Activated T-cell treated with anti-CD3 and anti-CD28 coated beads, Interleukin-2, amount 50 U/mL, for 72 hours (primary cell): ENCODE results near the gene CPNE8. TPM values are rescaled to one million over a fixed set of nuclear protein-coding genes. Genes with fewer than 3 reads are reported as not detected.

Experiments
- ATAC-seq, 2 donors: fragments of 150-1000 bp; cut with Tn5 transposase; replicated peaks in 1 of 2; 2 replicates each; pipeline ENCODE4 v1.10.0; 2021; ENCODE audit warnings: moderate library complexity in 2 of 2, mild to moderate bottlenecking in 1 of 2
- DNase-seq, 2 donors: peaks; one replicate each; pipeline ENCODE4 v3.0.0; 2021 to 2022; ENCODE audit warnings: mixed read lengths in 1 of 2
- H3K27ac Mint-ChIP-seq: one replicate; pipeline ENCODE4 v1.8.0; 2022; ENCODE audit warnings: mild to moderate bottlenecking, moderate library complexity, mixed read lengths
- H3K27me3 Mint-ChIP-seq: one replicate; pipeline ENCODE4 v1.8.0; 2022; ENCODE audit warnings: low read depth, mixed read lengths
- H3K36me3 Mint-ChIP-seq, 2 donors: one replicate each; pipeline ENCODE4 v1.8.0; 2022; ENCODE audit warnings: mixed read lengths in 2 of 2, mild to moderate bottlenecking in 1 of 2; ENCODE audit not compliant: insufficient read depth in 2 of 2
- H3K4me1 Mint-ChIP-seq: one replicate; pipeline ENCODE4 v1.8.0; 2022; ENCODE audit warnings: low read depth, mixed read lengths
- H3K4me3 Mint-ChIP-seq, 2 donors: one replicate each; pipeline ENCODE4 v1.8.0; 2022; ENCODE audit warnings: mild to moderate bottlenecking in 2 of 2, mixed read lengths in 2 of 2, moderate library complexity in 2 of 2
- H3K9me3 Mint-ChIP-seq, 2 donors: one replicate each; pipeline ENCODE4 v1.8.0; 2022; ENCODE audit warnings: mixed read lengths in 2 of 2
- total RNA-seq, 2 donors: library from RNA; stranded (reverse); gene quantifications; one replicate each; pipeline ENCODE4 v1.2.3, GENCODE V29; 2022

The CPNE8 gene
- total RNA-seq, 2 donors from 2014 or later, result 3.1 to 3.5 TPM

- ATAC-seq (no peak), DNase-seq (no peak)
- H3K9me3 Mint-ChIP-seq, result no peaks in the 10 kb centered on the region
- H3K36me3 Mint-ChIP-seq, result no peaks in the 10 kb centered on the region
- no peak overlapping the region for H3K4me3 Mint-ChIP-seq
- no peak overlapping the region for H3K27ac Mint-ChIP-seq
- no peaks in the 10 kb centered on the region for H3K27me3 Mint-ChIP-seq
- peaks cover 9% of the 10 kb centered on the region for H3K4me1 Mint-ChIP-seq
Observed at GRCh38 chr12:38889297-38889815, 16.0 kb downstream of the CPNE8 start.

GRCh38 chr12:38887770-38888169 is 17.6 kb downstream of the CPNE8 start:
- Mint-ChIP-seq H3K36me3 (no peaks in the 10 kb centered on the region), H3K4me1 (peaks cover 9% of the 10 kb centered on the region), H3K4me3 (no peak overlapping the region), H3K27ac (no peak overlapping the region), H3K9me3 (no peaks in the 10 kb centered on the region), H3K27me3 (no peaks in the 10 kb centered on the region)
- ATAC-seq (no peak), DNase-seq (no peak)

- Mint-ChIP-seq H3K27me3 (no peaks in the 10 kb centered on the region), H3K36me3 (no peaks in the 10 kb centered on the region), H3K9me3 (no peaks in the 10 kb centered on the region), H3K4me1 (peaks cover 3% of the 10 kb centered on the region), H3K27ac (no peak overlapping the region), H3K4me3 (no peak overlapping the region)
- ATAC-seq (no peak), DNase-seq (no peak)
Observed at GRCh38 chr12:38886931-38887330, 18.5 kb downstream of the CPNE8 start.

- no peaks in the 10 kb centered on the region for H3K36me3 Mint-ChIP-seq
- no peaks in the 10 kb centered on the region for H3K4me1 Mint-ChIP-seq
- no peaks in the 10 kb centered on the region for H3K9me3 Mint-ChIP-seq
- no peak overlapping the region for H3K4me3 Mint-ChIP-seq
- peak overlapping the region; percentile 24 for H3K27ac Mint-ChIP-seq
- H3K27me3 Mint-ChIP-seq, result no peaks in the 10 kb centered on the region
- DNase-seq (peak; percentile 6 to 25), ATAC-seq (peak in 1 of 2 donors; percentile 43)
Observed at GRCh38 chr12:38886064-38886463, 19.3 kb downstream of the CPNE8 start.

GRCh38 chr12:38884666-38885065 is 20.7 kb downstream of the CPNE8 start:
- no peaks in the 10 kb centered on the region for H3K9me3 Mint-ChIP-seq
- H3K36me3 Mint-ChIP-seq, result no peaks in the 10 kb centered on the region
- H3K27me3 Mint-ChIP-seq, result no peaks in the 10 kb centered on the region
- no peak overlapping the region for H3K27ac Mint-ChIP-seq
- no peak overlapping the region for H3K4me3 Mint-ChIP-seq
- no peaks in the 10 kb centered on the region for H3K4me1 Mint-ChIP-seq
- no peak for ATAC-seq
- DNase-seq, result no peak

GRCh38 chr12:38883629-38884134 is 21.7 kb downstream of the CPNE8 start:
- no peak for ATAC-seq
- no peak for DNase-seq
- H3K4me1 Mint-ChIP-seq, result no peaks in the 10 kb centered on the region
- H3K9me3 Mint-ChIP-seq, result no peaks in the 10 kb centered on the region
- H3K4me3 Mint-ChIP-seq, result no peak overlapping the region
- no peak overlapping the region for H3K27ac Mint-ChIP-seq
- H3K36me3 Mint-ChIP-seq, result no peaks in the 10 kb centered on the region
- no peaks in the 10 kb centered on the region for H3K27me3 Mint-ChIP-seq

GRCh38 chr12:38880288-38880687 is 25.1 kb downstream of the CPNE8 start:
- H3K36me3 Mint-ChIP-seq, result no peaks in the 10 kb centered on the region
- ATAC-seq (no peak), DNase-seq (no peak)
- peaks cover 0 to 1% of the 10 kb centered on the region in 2 donors for H3K9me3 Mint-ChIP-seq
- no peaks in the 10 kb centered on the region for H3K4me1 Mint-ChIP-seq
- no peaks in the 10 kb centered on the region for H3K27me3 Mint-ChIP-seq
- H3K27ac Mint-ChIP-seq, result no peak overlapping the region
- H3K4me3 Mint-ChIP-seq, result no peak overlapping the region

- Mint-ChIP-seq H3K9me3 (peaks cover 0 to 1% of the 10 kb centered on the region in 2 donors), H3K36me3 (no peaks in the 10 kb centered on the region), H3K27ac (no peak overlapping the region), H3K27me3 (no peaks in the 10 kb centered on the region), H3K4me1 (no peaks in the 10 kb centered on the region), H3K4me3 (no peak overlapping the region)
- ATAC-seq (no peak), DNase-seq (no peak)
Observed at GRCh38 chr12:38878986-38879385, 26.4 kb downstream of the CPNE8 start.

GRCh38 chr12:38878333-38878705 is 27.1 kb downstream of the CPNE8 start:
- no peak for ATAC-seq
- no peaks in the 10 kb centered on the region for H3K36me3 Mint-ChIP-seq
- H3K9me3 Mint-ChIP-seq, result peaks cover 0 to 1% of the 10 kb centered on the region in 2 donors

GRCh38 chr12:38875586-38876228 is 29.7 kb downstream of the CPNE8 start:
- Mint-ChIP-seq H3K27ac (no peak overlapping the region), H3K36me3 (peaks cover 0 to 5% of the 10 kb centered on the region in 2 donors), H3K4me1 (no peaks in the 10 kb centered on the region), H3K4me3 (no peak overlapping the region), H3K27me3 (no peaks in the 10 kb centered on the region), H3K9me3 (peaks cover 4 to 5% of the 10 kb centered on the region in 2 donors)
- no peak for DNase-seq
- ATAC-seq, result no peak

More at GRCh38 chr12:38878333-38878705, 27.1 kb downstream of the CPNE8 start:
- Mint-ChIP-seq H3K4me3 (no peak overlapping the region), H3K27me3 (no peaks in the 10 kb centered on the region), H3K27ac (no peak overlapping the region), H3K4me1 (no peaks in the 10 kb centered on the region)
- no peak for DNase-seq

- H3K27ac Mint-ChIP-seq, result no peak overlapping the region
- H3K4me1 Mint-ChIP-seq, result no peaks in the 10 kb centered on the region
- no peak overlapping the region for H3K4me3 Mint-ChIP-seq
- DNase-seq, result no peak
- peaks cover 7% of the 10 kb centered on the region in 2 donors for H3K9me3 Mint-ChIP-seq
- no peak for ATAC-seq
- H3K27me3 Mint-ChIP-seq, result no peaks in the 10 kb centered on the region
- peaks cover 0 to 5% of the 10 kb centered on the region in 2 donors for H3K36me3 Mint-ChIP-seq
Observed at GRCh38 chr12:38872561-38872960, 32.8 kb downstream of the CPNE8 start.

- Mint-ChIP-seq H3K9me3 (peaks cover 7% of the 10 kb centered on the region in 2 donors), H3K4me1 (no peaks in the 10 kb centered on the region), H3K4me3 (no peak overlapping the region), H3K27ac (no peak overlapping the region), H3K36me3 (peaks cover 0 to 5% of the 10 kb centered on the region in 2 donors), H3K27me3 (no peaks in the 10 kb centered on the region)
- no peak for DNase-seq
- no peak for ATAC-seq
Observed at GRCh38 chr12:38872156-38872555, 33.2 kb downstream of the CPNE8 start.

GRCh38 chr12:38869036-38869435 is 36.4 kb downstream of the CPNE8 start:
- no peak for ATAC-seq
- Mint-ChIP-seq H3K9me3 (peaks cover 7% of the 10 kb centered on the region in 2 donors), H3K27me3 (no peaks in the 10 kb centered on the region), H3K36me3 (peaks cover 0 to 5% of the 10 kb centered on the region in 2 donors), H3K27ac (no peak overlapping the region), H3K4me1 (no peaks in the 10 kb centered on the region), H3K4me3 (no peak overlapping the region)
- DNase-seq, result no peak

GRCh38 chr12:38850461-38850860 is 54.9 kb downstream of the CPNE8 start:
- H3K4me3 Mint-ChIP-seq, result no peak overlapping the region
- no peaks in the 10 kb centered on the region for H3K36me3 Mint-ChIP-seq
- H3K27ac Mint-ChIP-seq, result no peak overlapping the region
- H3K27me3 Mint-ChIP-seq, result no peaks in the 10 kb centered on the region
- DNase-seq (no peak), ATAC-seq (no peak)
- peaks cover 2 to 3% of the 10 kb centered on the region in 2 donors for H3K9me3 Mint-ChIP-seq
- H3K4me1 Mint-ChIP-seq, result no peaks in the 10 kb centered on the region
